ENCODE measurements around the gene UNC5B.
"Not testable (repeated sequence)": the region's sequence is repeated elsewhere in the genome, so short reads cannot be mapped to it uniquely, and the experiment has no call there.

UNC5B gene

GRCh38 chr10:71296811-71297210 lies 84.4 kb downstream of the UNC5B start:
- DNase-seq (ENCODE audit: low read depth, low spot score) = not testable (repeated sequence)

- no peak for DNase-seq (ENCODE audit: low read depth, low spot score)
Measured at GRCh38 chr10:71297343-71297742, 85.0 kb downstream of the UNC5B start.

- DNase-seq (ENCODE audit: low read depth, low spot score) = no peak
Measured at GRCh38 chr10:71299071-71299785, 86.9 kb downstream of the UNC5B start.

GRCh38 chr10:71300555-71301370 lies 88.4 kb downstream of the UNC5B start:
- no peak for DNase-seq (ENCODE audit: low read depth, low spot score)

- DNase-seq (ENCODE audit: low read depth, low spot score) = no peak
Measured at GRCh38 chr10:71301371-71301916, 89.1 kb downstream of the UNC5B start.

- DNase-seq (ENCODE audit: low read depth, low spot score) = no peak
Measured at GRCh38 chr10:71302451-71302850, 90.1 kb downstream of the UNC5B start.

- no peak for DNase-seq (ENCODE audit: low read depth, low spot score)
Measured at GRCh38 chr10:71302874-71303568, 90.7 kb downstream of the UNC5B start.

- no peak for DNase-seq (ENCODE audit: low read depth, low spot score)
Measured at GRCh38 chr10:71303569-71303907, 91.2 kb downstream of the UNC5B start.

- no peak for DNase-seq (ENCODE audit: low read depth, low spot score)
Measured at GRCh38 chr10:71304914-71305313, 92.5 kb downstream of the UNC5B start.

GRCh38 chr10:71306979-71307378 lies 94.6 kb downstream of the UNC5B start:
- DNase-seq (ENCODE audit: low read depth, low spot score) = no peak

GRCh38 chr10:71307469-71308085 lies 95.2 kb downstream of the UNC5B start:
- no peak for DNase-seq (ENCODE audit: low read depth, low spot score)

- DNase-seq (ENCODE audit: low read depth, low spot score) = no peak
Measured at GRCh38 chr10:71308244-71308643, 95.9 kb downstream of the UNC5B start.

GRCh38 chr10:71308985-71309384 lies 96.6 kb downstream of the UNC5B start:
- DNase-seq (ENCODE audit: low read depth, low spot score) = no peak

- DNase-seq (ENCODE audit: low read depth, low spot score) = no peak
Measured at GRCh38 chr10:71309919-71310318, 97.5 kb downstream of the UNC5B start.

- DNase-seq (ENCODE audit: low read depth, low spot score) = no peak
Measured at GRCh38 chr10:71312220-71312619, 99.8 kb downstream of the UNC5B start.

GRCh38 chr10:71312811-71313789 lies 100.7 kb downstream of the UNC5B start:
- no peak for DNase-seq (ENCODE audit: low read depth, low spot score)

GRCh38 chr10:71314028-71314693 lies 101.8 kb downstream of the UNC5B start:
- DNase-seq (ENCODE audit: low read depth, low spot score) = no peak

GRCh38 chr10:71314694-71315225 lies 102.4 kb downstream of the UNC5B start:
- DNase-seq (ENCODE audit: low read depth, low spot score) = no peak

GRCh38 chr10:71316056-71316785 lies 103.9 kb downstream of the UNC5B start:
- no peak for DNase-seq (ENCODE audit: low read depth, low spot score)

Data from brain pericyte (primary cell).